CD4-positive, alpha-beta T cell treated with Interleukin-21 for 1 hour (primary cell): Measurements from ENCODE around the gene SUMF1.

Experiments used
- DNase-seq: peaks from one replicate; pipeline ENCODE4 v3.0.0-alpha.2; 2020

The SUMF1 gene

DNA sequence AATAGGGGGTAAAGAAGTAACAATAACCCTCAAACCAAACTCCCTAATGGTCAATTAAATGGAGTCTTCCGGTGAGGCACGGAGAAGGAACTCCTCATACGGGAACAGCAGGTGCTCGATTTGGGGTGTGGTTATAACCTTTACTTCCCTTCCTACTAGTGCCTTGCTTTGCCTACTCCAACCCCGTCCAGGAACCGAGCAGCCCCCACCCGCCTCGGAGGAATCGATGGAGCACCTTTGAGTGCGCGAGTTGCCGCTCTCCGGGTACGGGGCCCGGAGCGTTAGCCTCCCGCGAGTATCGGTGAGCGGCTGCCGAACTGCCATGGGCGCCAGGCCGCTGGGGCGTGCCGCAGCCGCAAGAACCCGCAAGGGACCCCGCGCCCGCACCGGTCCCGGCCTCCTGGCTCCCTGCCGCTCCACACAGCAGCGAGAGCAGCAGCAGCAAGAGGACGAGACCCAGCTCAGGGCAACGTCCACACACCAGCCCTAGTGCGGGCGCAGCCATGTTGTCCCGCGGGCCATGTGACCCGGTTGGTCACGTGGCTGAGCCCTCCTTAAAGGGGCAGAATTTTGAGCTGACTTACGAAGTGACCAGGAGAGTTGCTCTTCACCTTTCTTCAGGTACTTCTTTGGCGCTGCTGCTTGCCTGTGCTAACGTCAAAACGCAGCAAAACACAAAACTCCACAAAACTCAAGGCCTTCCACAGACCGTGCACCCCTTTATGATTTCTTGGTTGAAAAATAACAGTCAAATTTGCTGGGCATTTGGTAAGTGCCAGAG is at the start of gene SUMF1:
TSS of gene SUMF1 (minus strand) at position 529 of the 781 bp plus-strand sequence. CDS start at position 505, 24 bp downstream.
- DNase-seq, result peak; percentile 75

DNA sequence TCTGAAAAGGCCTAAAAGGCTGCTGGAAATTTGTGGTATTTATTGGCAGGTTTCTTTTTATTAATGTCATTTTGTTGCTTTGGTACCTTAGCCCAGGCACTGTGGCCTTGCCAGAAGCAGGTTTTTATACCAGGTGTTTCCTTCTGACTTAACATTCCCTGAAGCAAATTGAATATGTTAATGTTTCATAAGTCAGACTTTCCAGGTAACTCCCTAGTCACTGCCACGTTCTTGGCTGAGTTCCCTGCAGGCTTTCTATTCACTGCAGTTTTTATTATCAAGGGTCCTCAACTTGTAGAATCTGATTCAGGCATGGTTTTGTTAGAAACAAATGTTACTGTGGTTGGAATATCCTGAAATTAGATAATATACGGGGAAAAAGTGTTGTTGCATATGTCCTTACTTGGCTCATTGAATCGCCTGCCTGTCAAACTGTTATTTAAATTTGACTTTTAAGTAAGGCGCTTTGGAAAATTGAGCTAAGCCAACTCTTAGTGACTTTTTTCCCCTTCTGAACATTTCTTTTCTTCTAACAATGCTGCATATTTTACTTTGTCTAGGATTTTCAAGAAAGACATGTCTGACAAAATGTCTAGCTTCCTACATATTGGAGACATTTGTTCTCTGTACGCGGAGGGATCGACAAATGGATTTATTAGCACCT is 49.0 kb upstream of the SUMF1 start:
- DNase-seq, result no peak

DNA sequence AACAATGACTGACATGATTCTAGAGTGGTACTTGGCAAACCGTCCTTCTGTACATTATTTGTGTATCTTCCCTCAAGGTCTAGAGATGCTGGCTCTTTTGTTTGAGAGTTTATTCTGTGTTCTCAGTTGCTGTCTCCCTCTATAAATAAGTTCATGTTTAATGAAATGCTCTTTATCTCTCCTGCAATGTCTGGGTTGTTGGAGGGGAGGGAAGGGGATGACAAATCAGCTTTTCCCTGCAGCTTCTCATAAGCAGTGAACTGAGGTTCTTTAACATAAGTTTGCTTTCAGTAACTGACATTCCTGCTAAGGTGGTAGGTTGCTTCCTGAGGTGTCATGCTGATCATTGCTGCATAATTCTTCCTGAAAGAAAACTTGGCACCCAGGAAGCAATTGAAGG is 47.8 kb upstream of the SUMF1 start:
- DNase-seq, result no peak

DNA sequence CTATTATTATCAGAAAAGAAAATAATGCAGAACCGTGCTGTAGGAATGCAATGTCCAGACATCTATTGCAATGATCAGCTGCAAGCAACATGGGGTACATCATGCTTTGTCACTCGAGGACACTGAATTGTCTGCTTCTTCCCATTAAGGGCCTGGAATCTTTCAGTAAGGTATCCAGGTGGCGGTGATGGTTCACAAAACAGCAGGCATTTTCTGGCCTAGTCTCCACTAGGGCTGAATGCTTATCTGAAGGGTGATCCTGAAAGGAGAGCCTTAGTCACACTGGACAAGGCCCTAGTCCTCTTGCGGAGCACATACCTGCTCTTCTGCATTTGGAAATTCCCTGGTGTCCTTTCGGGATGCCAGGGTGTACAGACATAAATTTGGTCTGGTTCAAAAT is 47.3 kb upstream of the SUMF1 start:
- DNase-seq, result no peak

DNA sequence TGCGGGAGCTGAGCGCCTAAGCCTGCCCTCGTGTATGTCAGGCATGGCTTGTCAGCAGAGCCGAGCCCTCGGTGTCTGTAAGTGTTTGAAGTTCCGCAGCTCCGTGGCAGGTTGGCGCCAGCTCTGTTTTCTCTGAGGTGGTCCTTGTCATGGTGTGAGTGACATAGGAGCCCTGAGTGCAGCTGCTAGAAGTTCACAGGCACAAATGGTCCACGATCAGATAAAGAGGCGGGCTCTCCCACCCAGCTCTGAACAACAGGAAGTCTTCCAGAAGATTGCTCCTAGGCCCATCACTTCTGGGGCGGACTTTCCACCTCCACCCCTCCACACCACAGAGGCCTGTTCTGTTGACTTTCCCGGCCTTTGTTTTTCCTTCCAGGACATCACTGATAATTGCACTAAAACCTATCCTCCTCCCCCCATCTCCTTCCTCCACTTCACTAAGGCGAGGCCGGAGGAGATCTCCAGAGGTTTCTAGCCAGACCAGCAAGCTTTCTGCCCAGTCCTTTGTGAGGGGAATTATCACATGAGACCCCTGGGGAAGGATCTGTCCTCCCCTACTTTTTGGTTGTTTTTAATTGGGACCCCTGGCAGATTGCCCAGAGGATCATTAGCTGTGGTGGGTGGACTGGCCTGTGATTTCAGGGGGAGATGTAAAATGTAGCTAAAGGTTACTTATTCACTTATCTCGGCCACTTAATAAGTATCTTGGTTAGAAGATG is 46.0 kb upstream of the SUMF1 start:
- DNase-seq, result no peak

DNA sequence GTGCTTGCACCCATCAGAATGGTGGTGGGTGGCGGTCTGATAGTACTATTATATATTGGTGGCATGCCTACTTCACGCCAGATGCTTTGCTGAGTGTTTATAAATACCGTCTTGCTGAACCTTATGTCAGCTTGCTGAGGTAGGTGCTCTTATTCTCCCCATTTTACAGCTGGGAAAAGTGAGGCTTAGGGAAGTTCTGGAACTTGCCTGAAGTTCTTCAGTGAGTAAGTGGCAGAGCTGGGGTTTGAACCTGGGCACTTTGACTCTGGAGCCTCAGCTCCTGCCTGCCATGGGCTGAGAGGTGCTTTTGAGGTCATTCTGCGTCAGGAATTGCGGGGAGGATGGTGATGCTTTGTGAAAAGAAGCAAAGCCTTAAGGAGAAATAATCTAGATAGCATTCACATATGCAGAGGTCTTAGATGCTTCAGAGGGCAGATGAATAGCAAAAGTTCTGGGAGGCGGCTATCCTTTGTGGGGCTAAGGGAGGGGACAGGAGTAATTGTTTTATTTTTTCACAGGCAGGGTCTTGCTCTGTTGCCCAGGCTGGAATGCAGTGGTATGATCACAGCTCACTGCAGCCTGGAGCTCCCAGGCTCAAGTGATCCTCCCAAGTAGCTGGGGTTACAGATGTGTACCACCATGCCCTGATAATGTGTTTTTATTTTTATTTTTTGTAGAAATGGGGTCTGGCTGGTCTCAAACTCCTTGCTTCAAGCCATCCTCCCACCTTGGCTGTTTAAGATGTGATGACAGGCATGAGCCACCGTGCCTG is 44.6 kb upstream of the SUMF1 start:
- DNase-seq, result no peak

DNA sequence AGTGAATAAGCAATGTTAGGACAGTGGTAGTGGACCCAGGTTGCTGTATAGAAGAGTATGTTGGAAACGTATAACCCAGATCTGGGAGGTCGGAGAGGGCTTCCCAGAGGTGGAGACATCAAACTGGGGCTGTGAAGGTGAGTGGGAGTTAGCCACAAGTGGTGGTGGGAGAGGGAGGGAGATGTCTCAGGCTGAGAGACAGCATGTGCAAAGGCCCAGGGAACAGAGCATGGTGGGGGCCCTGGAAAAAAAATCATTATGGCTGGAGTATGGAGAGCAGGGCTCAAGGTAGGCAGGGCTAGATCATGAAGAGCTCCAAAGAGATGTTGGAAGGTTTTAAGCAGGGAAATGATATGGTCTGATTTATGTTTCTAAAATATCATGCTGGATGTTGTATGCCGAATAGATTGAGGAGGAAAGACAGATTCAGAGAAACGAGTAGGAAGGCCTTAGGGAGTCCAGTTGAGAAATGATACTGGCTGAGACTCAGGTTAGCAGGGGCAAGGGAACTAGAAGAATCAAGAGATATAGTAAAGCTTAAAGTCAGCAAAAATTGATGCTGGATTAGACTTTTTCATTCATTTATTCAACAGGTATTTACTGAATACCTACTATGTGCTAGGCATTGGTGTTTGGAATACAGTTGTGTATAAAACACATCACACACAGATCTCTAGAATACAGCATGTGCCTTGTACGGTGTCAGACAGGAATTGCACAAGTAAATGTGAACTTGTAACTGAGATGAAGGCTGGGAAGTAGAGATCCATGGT is 43.1 kb upstream of the SUMF1 start:
- no peak for DNase-seq

DNA sequence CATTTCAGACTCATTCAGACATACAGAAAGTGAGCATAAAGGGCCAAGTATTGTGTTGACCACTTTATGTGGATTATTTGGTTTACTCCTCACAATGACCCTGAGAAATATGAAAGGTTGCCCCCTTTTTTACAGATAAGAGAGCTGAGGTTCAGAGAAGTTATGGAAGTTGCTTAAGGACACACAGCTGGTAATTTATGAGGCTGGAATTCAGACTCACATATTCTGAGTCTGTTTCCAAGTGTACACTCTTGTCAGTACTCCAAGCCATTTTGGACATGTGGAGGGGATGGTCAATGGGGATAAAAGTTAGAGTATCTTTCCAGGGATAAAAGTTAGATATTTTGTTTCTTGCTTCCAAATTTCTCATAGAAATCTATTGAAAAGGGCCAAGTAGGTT is 42.0 kb upstream of the SUMF1 start:
- DNase-seq, result no peak

DNA sequence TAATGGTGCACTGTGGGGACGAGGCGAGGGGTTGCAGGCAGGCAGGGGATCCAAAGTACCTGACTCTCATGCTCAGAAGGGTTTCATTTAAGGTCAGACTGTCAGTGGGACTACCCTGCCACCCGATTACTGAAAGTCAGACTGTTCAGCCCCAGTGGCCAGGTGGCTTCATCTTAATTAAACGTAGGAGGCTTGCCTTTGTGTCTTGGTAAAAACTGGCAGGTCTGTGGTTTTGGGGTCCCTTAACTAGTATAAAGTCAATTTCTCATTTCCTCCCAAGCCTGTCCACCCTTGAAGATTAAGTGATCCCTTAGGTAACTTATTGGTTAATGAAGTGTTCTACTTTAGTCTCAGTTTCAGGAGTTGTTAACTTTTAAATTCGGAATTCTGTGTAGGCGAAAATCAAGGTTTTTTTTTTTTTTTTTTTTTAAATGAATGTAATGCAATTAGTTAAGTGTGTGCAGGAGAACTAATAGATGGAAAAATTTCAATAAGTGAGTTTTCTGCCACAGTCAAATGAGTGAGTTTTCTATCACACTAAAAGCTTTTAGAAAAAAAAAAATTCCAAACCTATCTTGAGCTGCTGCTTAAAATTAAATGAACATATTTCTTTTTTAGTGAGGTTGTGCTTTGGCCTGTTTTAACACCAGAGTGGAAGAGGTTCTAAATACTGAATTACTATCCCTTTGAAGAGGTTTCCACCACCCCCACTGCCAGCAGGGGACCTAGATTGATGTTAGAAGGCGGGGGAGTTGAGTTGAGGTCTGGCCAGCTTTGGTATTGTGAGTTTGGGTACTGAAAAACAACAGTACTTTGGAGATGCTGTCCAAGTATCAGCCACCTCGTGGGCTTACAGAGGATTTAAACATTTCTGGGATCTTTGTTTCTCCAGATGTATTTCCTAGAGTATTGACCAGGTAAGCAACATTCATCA is 41.2 kb upstream of the SUMF1 start:
- no peak for DNase-seq

DNA sequence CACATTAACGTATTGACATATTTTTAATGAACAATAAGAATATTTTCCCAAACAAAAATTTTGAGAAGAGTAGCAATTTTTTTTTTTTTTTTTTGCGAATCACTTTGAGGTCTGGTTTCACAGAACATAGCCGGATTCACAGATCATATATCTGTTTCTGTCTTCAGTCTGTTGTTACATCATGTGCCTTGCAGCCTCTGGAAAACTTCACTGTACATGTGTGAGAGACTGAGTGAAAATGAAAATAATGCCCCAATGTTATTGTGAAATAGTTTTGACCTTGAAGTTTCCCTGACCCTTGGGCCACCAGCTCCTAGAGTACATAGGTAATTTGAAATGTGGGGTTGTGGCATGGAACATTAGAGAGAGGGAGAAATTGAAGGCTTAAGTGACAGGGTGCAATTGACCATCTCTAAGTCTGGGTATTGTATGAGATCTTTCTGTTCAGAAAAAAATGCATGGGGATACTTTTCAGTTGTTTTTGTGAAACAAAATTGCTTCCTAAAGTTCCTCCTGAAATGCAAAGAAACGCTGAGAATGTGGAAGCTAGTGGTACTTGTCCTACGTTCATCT is 40.0 kb upstream of the SUMF1 start:
- DNase-seq, result no peak

DNA sequence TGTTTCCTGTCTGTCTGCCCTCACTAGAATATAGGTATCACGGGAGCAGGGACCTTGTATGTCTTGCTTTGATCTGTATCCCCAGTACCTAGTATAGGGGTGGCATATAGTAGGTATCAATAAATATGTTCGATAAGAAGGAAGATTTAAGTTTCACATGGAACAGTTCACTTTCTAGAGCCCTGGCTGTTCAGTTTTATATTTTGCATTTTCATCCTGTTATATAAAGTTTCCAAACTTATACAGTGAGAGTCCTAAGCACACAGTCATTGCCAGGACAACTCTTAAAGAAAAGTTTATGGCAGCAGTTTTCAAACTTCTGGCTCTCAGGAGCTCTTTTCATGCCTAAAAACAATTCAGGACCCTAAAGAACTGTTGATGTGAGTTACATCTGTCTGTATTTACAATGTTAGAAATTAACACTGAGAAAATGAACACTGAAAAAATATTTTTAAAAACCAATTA is 39.5 kb upstream of the SUMF1 start:
- no peak for DNase-seq

DNA sequence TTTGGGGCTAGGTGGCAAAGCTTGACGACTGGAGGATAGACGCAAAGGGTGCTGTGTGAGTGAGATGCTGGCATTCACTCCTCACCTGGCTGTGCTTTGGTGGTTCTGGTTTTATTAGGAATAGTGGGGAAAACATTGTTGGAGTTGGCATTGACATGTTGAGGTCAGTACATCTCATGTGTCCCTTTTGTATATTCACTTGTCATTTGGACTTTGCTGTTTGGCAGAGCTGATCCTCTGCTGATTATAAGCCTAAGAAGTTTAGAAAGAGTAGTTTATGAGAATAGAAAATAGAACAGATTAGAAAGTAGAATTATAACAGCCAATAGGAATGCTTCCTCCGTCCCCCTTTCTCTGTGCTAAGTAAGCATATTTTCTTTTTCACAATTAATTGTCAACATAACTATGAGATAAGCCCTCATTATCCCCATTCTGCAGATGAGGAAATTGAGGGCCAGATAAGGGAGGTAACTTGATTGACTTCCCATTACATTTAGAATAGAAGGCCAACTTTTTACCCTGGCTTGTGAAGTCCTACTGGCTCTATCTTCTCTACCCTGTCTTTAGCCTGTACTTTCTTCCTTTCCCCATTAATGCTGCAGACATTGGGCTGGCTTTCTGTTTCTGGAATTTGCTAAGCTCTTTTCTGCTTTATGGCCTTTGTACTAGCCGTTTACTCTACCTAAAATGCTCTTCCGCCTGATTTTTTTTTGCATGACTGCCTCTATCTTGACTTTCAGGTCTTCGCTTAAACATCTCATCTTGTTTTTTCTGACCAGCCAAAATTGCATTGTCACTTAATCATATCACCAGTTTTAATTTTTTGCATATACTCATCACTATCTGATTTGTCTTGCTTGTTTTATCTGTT is 38.9 kb upstream of the SUMF1 start:
- no peak for DNase-seq

DNA sequence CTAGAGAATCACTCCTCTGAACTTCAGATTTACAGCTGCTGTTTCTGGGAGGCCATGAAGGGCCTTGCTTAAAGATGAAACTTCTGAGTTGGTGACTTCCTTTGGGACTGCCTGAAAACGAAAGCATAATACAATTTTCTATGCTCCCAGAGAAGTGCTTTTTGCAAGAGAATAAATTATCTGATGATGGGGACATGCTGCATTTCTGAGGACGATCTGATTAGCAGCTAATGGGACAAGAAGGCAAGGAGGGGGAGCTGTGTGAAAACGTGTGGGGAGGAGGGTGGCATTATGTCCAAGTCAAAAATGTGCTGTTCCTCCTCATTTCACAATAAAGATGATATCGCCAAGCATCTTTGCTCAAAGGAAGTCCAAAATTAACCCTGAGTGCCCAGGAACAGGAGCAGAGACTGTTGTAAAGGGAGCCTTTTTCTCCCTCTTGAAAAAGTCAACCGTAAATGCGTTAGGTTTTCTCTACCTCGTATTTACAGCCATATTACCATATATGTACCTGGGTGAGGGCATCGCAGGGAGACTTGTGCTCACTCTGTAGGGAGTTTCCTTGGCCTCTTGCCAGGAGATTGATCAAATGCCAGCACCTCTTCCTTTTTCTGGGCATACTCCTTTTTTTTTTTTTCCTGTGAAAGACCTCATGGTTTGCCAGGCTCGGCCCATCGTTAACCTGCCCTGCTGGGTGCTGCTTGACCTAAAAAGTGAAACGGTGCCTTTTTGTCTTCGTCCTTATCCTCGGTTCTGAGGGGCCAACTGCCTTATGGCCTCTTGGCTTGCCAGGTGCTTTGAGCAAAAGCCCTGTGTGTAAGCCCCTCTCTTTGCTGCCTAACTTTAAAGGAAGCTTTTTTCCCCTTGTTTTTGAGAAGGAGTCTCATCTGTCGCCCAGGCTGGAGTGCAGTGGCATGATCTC is 37.5 kb upstream of the SUMF1 start:
- DNase-seq, result peak; percentile 65

DNA sequence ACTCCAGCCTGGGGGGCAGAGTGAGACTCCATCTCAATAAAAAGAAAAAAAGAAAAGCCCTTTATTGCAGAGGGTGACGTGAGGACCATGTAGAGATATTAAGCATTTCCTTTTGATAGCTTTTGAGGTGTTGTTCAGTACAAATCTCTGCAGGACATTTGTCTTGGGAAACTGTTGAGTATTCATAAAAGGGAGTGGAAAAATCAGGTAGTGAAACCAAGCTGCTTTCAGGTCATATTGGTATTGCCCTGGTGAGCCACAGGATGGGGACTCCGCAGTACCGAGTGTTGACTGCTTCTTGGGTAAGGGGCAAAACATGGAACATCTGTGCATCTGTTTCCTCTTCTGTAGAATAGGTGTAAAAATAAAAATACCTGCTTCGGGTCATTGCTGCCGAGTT is 36.0 kb upstream of the SUMF1 start:
- no peak for DNase-seq

DNA sequence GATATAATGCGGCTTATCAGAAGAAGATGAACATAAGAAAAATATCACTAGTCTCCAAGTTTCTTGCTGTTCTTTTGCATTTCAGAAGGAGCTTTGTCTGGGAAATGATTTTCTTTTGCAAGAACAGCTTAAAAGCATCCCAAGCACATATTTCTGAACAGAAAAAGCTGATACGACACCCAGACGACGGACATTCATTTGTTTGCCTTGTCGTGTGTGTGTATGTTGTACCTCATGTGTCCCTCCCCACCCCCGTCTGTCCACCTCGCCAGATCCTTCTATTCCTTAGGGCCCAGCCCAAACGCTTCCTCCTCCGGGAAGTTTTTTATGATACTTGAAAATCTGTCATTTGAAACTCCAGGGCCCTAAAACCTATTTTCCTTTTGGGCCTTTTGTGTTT is 34.9 kb upstream of the SUMF1 start:
- no peak for DNase-seq

DNA sequence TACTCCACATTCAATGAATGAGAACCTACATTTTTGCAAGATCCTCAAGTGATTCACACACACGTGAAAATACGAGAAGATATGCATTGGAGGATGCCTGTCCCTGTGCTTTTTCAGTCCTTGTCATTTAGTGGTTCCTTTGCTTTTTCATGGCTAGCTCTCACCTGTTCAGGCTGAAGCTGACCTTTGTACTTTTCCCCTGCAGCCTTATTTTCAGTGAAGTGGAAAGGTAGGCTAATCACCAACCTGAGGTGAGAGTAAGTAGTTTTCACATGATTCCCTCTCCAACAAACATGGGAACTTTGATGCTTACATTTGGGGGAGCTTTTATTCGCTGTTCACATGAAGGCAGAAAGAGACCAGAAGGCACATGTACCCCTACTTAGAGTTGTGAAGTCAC is 34.4 kb upstream of the SUMF1 start:
- no peak for DNase-seq

DNA sequence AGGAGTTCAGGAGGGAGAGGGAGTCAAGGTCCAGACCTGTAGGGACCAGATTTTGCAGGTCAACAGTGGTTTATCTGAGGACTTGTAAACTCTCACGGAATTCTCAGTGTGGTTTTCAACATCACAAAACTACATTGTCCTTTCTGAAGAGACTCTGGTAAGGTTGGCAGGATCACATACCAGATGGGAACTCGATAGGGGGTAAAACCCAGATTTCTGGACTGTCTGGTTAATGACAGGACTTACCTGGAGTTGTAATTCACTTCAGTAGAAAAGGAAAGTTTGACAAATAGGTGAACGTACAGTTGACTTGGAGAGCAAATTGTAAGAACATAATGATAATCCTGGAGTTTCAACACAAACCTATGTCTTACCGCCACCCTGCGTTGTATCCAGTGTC is 31.4 kb upstream of the SUMF1 start:
- DNase-seq, result no peak

DNA sequence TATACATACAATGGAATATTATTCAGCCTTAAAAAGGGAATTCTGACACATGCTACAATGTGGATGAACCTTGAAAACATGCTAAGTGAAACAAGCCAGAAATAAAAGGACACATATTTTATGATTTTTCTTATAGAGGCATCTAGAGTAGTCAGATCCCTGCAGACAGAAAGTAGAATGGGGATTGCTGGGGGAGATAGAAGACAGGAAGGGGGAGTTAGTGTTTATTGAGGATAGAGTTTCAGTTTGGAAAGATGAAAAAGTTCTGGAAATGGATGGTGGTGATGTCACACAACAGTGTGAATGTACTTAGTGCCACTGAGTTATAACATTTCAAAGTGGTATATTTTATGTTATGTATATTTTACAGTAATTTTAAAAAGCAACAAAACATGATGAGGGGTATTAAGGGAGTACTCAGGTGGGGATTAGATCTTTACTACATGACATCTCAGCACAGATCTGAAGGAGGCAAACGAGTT is 30.8 kb upstream of the SUMF1 start:
- no peak for DNase-seq
